ENCODE measurements around the gene GALR3. TPM values are rescaled to one million over a fixed set of nuclear protein-coding genes. Genes with fewer than 3 reads are reported as not detected.

The GALR3 gene
- total RNA-seq, 1 donor from 2014 or later = not detected

GRCh38 chr22:37824674-37825641, 1.8 kb downstream of the GALR3 start:
- DNase-seq = peak; percentile 69

GRCh38 chr22:37827056-37827455, 3.9 kb downstream of the GALR3 start:
- no peak for DNase-seq

- DNase-seq = no peak
Measured at GRCh38 chr22:37830093-37830842, 7.1 kb downstream of the GALR3 start.

- no peak for DNase-seq
Measured at GRCh38 chr22:37831472-37831871, 8.3 kb downstream of the GALR3 start.

GRCh38 chr22:37832022-37832857, 9.1 kb downstream of the GALR3 start:
- DNase-seq = no peak

- no peak for DNase-seq
Measured at GRCh38 chr22:37842015-37842793, 19.0 kb downstream of the GALR3 start.

GRCh38 chr22:37843741-37844089, 20.5 kb downstream of the GALR3 start:
- no peak for DNase-seq

GRCh38 chr22:37844904-37845329, 21.7 kb downstream of the GALR3 start:
- DNase-seq = no peak

GRCh38 chr22:37846433-37846832, 23.3 kb downstream of the GALR3 start:
- no peak for DNase-seq

- DNase-seq = peak; percentile 58
Measured at GRCh38 chr22:37848587-37849088, 25.5 kb downstream of the GALR3 start.

GRCh38 chr22:37849089-37849751, 26.0 kb downstream of the GALR3 start, which contains the start of gene EIF3L:
Gene EIF3L, plus strand, starts transcription at chr22:37849419. Its CDS starts 31 bp downstream, at chr22:37849450.
- DNase-seq = peak; percentile 95

GRCh38 chr22:37850801-37851200, 27.6 kb downstream of the GALR3 start:
- DNase-seq = no peak

GRCh38 chr22:37852418-37852817, 29.2 kb downstream of the GALR3 start:
- DNase-seq = no peak

- no peak for DNase-seq
Measured at GRCh38 chr22:37854946-37855345, 31.8 kb downstream of the GALR3 start.

GRCh38 chr22:37855462-37855861, 32.3 kb downstream of the GALR3 start:
- DNase-seq = no peak

GRCh38 chr22:37860796-37861421, 37.7 kb downstream of the GALR3 start:
- DNase-seq = no peak

- DNase-seq = no peak
Measured at GRCh38 chr22:37862570-37863325, 39.6 kb downstream of the GALR3 start.

- DNase-seq = no peak
Measured at GRCh38 chr22:37865510-37865909, 42.3 kb downstream of the GALR3 start.

- no peak for DNase-seq
Measured at GRCh38 chr22:37870273-37870672, 47.1 kb downstream of the GALR3 start.

All from dermis blood vessel endothelial cell (primary cell).